Effector memory CD8-positive, alpha-beta T cell (primary cell): Measurements from ENCODE around the gene PUS3.

Experiments used
- ATAC-seq: fragments of 150-1000 bp; cut with Tn5 transposase; replicated peaks from 2 replicates; pipeline ENCODE4 v1.10.0; 2021; ENCODE audit warnings: mild to moderate bottlenecking, moderate library complexity
- DNase-seq, 3 experiments: peaks; one replicate each; pipeline ENCODE4 v3.0.0; 2021
- H3K27ac Mint-ChIP-seq, 2 donors: one replicate each; pipeline ENCODE4 v1.8.0; 2022; ENCODE audit warnings: mild to moderate bottlenecking in 2 of 2, mixed read lengths in 2 of 2, moderate library complexity in 2 of 2
- H3K27me3 Mint-ChIP-seq, 2 donors: one replicate each; pipeline ENCODE4 v1.8.0; 2022; ENCODE audit warnings: mixed read lengths in 2 of 2
- H3K36me3 Mint-ChIP-seq: one replicate; pipeline ENCODE4 v1.8.0; 2022; ENCODE audit warnings: mild to moderate bottlenecking, moderate library complexity, mixed read lengths; ENCODE audit not compliant: insufficient read depth
- H3K4me1 Mint-ChIP-seq, 2 donors: one replicate each; pipeline ENCODE4 v1.8.0; 2022; ENCODE audit warnings: low read depth in 2 of 2, mixed read lengths in 2 of 2
- H3K4me3 Mint-ChIP-seq, 2 donors: one replicate each; pipeline ENCODE4 v1.8.0; 2022; ENCODE audit warnings: mild to moderate bottlenecking in 2 of 2, mixed read lengths in 2 of 2, moderate library complexity in 2 of 2
- H3K9me3 Mint-ChIP-seq, 2 donors: one replicate each; pipeline ENCODE4 v1.8.0; 2022; ENCODE audit warnings: mixed read lengths in 2 of 2

Gene PUS3

GRCh38 chr11:125945011-125945796 is 42.2 kb upstream of the PUS3 start:
- Mint-ChIP-seq H3K36me3 (no peaks in the 10 kb centered on the region), H3K9me3 (no peaks in the 10 kb centered on the region), H3K27me3 (peaks cover 20 to 60% of the 10 kb centered on the region in 2 donors), H3K4me1 (peaks cover 8 to 9% of the 10 kb centered on the region in 2 donors), H3K27ac (no peak overlapping the region), H3K4me3 (no peak overlapping the region)
- DNase-seq (no peak), ATAC-seq (no peak)

GRCh38 chr11:125944350-125945010 is 41.5 kb upstream of the PUS3 start:
- DNase-seq = no peak
- H3K27ac Mint-ChIP-seq = no peak overlapping the region
- peaks cover 8 to 9% of the 10 kb centered on the region in 2 donors for H3K4me1 Mint-ChIP-seq
- peaks cover 20 to 53% of the 10 kb centered on the region in 2 donors for H3K27me3 Mint-ChIP-seq
- ATAC-seq = no peak
- no peaks in the 10 kb centered on the region for H3K9me3 Mint-ChIP-seq
- no peak overlapping the region for H3K4me3 Mint-ChIP-seq
- H3K36me3 Mint-ChIP-seq = no peaks in the 10 kb centered on the region

- ATAC-seq = no peak
- Mint-ChIP-seq H3K36me3 (no peaks in the 10 kb centered on the region), H3K4me3 (no peak overlapping the region), H3K27me3 (peaks cover 16 to 51% of the 10 kb centered on the region in 2 donors), H3K9me3 (no peaks in the 10 kb centered on the region), H3K27ac (no peak overlapping the region), H3K4me1 (peaks cover 8 to 9% of the 10 kb centered on the region in 2 donors)
- no peak for DNase-seq
Observed at GRCh38 chr11:125943661-125944349, 40.8 kb upstream of the PUS3 start.

- Mint-ChIP-seq H3K4me1 (peaks cover 8 to 14% of the 10 kb centered on the region in 2 donors), H3K27me3 (peaks cover 16 to 47% of the 10 kb centered on the region in 2 donors), H3K4me3 (no peak overlapping the region), H3K36me3 (no peaks in the 10 kb centered on the region), H3K27ac (no peak overlapping the region), H3K9me3 (no peaks in the 10 kb centered on the region)
- no peak for DNase-seq
- no peak for ATAC-seq
Observed at GRCh38 chr11:125942771-125943428, 39.9 kb upstream of the PUS3 start.

- Mint-ChIP-seq H3K9me3 (no peaks in the 10 kb centered on the region), H3K27me3 (peaks cover 16 to 40% of the 10 kb centered on the region in 2 donors), H3K27ac (peak overlapping the region in 1 of 2 donors; percentile 54), H3K36me3 (no peaks in the 10 kb centered on the region), H3K4me1 (peaks cover 8 to 14% of the 10 kb centered on the region in 2 donors), H3K4me3 (peak overlapping the region in 1 of 2 donors; percentile 19)
- peak; percentile 19 for ATAC-seq
- DNase-seq = peak in 2 of 3 experiments; percentile 4 to 19
Observed at GRCh38 chr11:125941619-125942611, 38.9 kb upstream of the PUS3 start.

- H3K4me1 Mint-ChIP-seq = peaks cover 8 to 14% of the 10 kb centered on the region in 2 donors
- DNase-seq = no peak
- H3K27ac Mint-ChIP-seq = no peak overlapping the region
- no peaks in the 10 kb centered on the region for H3K36me3 Mint-ChIP-seq
- H3K4me3 Mint-ChIP-seq = no peak overlapping the region
- H3K27me3 Mint-ChIP-seq = peaks cover 16 to 38% of the 10 kb centered on the region in 2 donors
- no peak for ATAC-seq
- H3K9me3 Mint-ChIP-seq = no peaks in the 10 kb centered on the region
Observed at GRCh38 chr11:125941267-125941618, 38.2 kb upstream of the PUS3 start.

GRCh38 chr11:125940145-125940544 is 37.1 kb upstream of the PUS3 start:
- Mint-ChIP-seq H3K4me3 (no peak overlapping the region), H3K27me3 (peaks cover 16 to 27% of the 10 kb centered on the region in 2 donors), H3K27ac (no peak overlapping the region), H3K9me3 (no peaks in the 10 kb centered on the region), H3K36me3 (no peaks in the 10 kb centered on the region), H3K4me1 (peaks cover 8 to 14% of the 10 kb centered on the region in 2 donors)
- DNase-seq (no peak), ATAC-seq (no peak)

- DNase-seq = no peak
- no peak overlapping the region for H3K27ac Mint-ChIP-seq
Observed at GRCh38 chr11:125939081-125939521, 36.1 kb upstream of the PUS3 start.

GRCh38 chr11:125938418-125938817 is 35.4 kb upstream of the PUS3 start:
- DNase-seq (no peak), ATAC-seq (no peak)
- Mint-ChIP-seq H3K4me1 (peaks cover 8 to 11% of the 10 kb centered on the region in 2 donors), H3K4me3 (no peak overlapping the region), H3K36me3 (no peaks in the 10 kb centered on the region), H3K27ac (no peak overlapping the region), H3K9me3 (no peaks in the 10 kb centered on the region), H3K27me3 (peaks cover 4 to 14% of the 10 kb centered on the region in 2 donors)

More at GRCh38 chr11:125939081-125939521, 36.1 kb upstream of the PUS3 start:
- H3K4me3 Mint-ChIP-seq = no peak overlapping the region
- no peaks in the 10 kb centered on the region for H3K9me3 Mint-ChIP-seq
- peaks cover 8 to 11% of the 10 kb centered on the region in 2 donors for H3K4me1 Mint-ChIP-seq
- no peaks in the 10 kb centered on the region for H3K36me3 Mint-ChIP-seq
- ATAC-seq = no peak
- H3K27me3 Mint-ChIP-seq = peaks cover 10 to 16% of the 10 kb centered on the region in 2 donors

GRCh38 chr11:125935618-125936199 is 32.7 kb upstream of the PUS3 start:
- H3K4me1 Mint-ChIP-seq = peaks cover 0 to 5% of the 10 kb centered on the region in 2 donors
- H3K4me3 Mint-ChIP-seq = no peak overlapping the region
- no peak overlapping the region for H3K27ac Mint-ChIP-seq
- DNase-seq = no peak
- ATAC-seq = no peak
- H3K36me3 Mint-ChIP-seq = no peaks in the 10 kb centered on the region
- H3K27me3 Mint-ChIP-seq = peaks cover under 1 to 35% of the 10 kb centered on the region in 2 donors
- no peaks in the 10 kb centered on the region for H3K9me3 Mint-ChIP-seq

GRCh38 chr11:125935056-125935455 is 32.0 kb upstream of the PUS3 start:
- no peak overlapping the region for H3K27ac Mint-ChIP-seq
- ATAC-seq = no peak
- peaks cover 0 to 5% of the 10 kb centered on the region in 2 donors for H3K4me1 Mint-ChIP-seq
- peaks cover 7 to 42% of the 10 kb centered on the region in 2 donors for H3K27me3 Mint-ChIP-seq
- H3K4me3 Mint-ChIP-seq = no peak overlapping the region
- H3K36me3 Mint-ChIP-seq = no peaks in the 10 kb centered on the region
- H3K9me3 Mint-ChIP-seq = no peaks in the 10 kb centered on the region
- DNase-seq = no peak

GRCh38 chr11:125934473-125934872 is 31.5 kb upstream of the PUS3 start:
- Mint-ChIP-seq H3K4me1 (peaks cover 0 to 5% of the 10 kb centered on the region in 2 donors), H3K36me3 (no peaks in the 10 kb centered on the region), H3K27me3 (peaks cover 13 to 48% of the 10 kb centered on the region in 2 donors), H3K9me3 (no peaks in the 10 kb centered on the region), H3K27ac (no peak overlapping the region), H3K4me3 (no peak overlapping the region)
- ATAC-seq (no peak), DNase-seq (no peak)
